GM12878 (cell line): ENCODE data around the gene ZDHHC5. TPM values are rescaled to one million over a fixed set of nuclear protein-coding genes. Genes with fewer than 3 reads are reported as not detected.

Experiments used
- ATAC-seq: fragments of 200-7000 bp; cut with Tn5 transposase; 3 replicates; pipeline ENCODE4 v1.9.1; 2020; ENCODE audit warnings: mild to moderate bottlenecking, moderate library complexity
- BruUV-seq: library from RNA; stranded (reverse); fragments of 400-500 nt; replicated peaks from 2 replicates; lab custom pipeline; 2021; lab: Mats Ljungman, UMichigan
- CTCF ChIA-PET: fragments of 300-600 bp; sonication (Branson Sonifier 250); formaldehyde crosslinking; extraction: SDS; loops from one replicate; lab custom pipeline; 2021; ENCODE audit warnings: inconsistent platforms; lab: Yijun Ruan, JAX
- POLR2A ChIA-PET: fragments of 350-600 bp; formaldehyde crosslinking; extraction: SDS; loops from one replicate; lab custom pipeline; 2021; ENCODE audit warnings: inconsistent platforms; lab: Charles Lee
- RAD21 ChIA-PET: fragments of 300-600 bp; sonication (Branson Sonifier 250); formaldehyde crosslinking; loops from one replicate; lab custom pipeline; 2023; ENCODE audit warnings: antibody characterized with exemption; ENCODE audit not compliant: unreplicated experiment; lab: Charles Lee
- SMC1A ChIA-PET: fragments of 300-600 bp; sonication (Branson Sonifier 250); formaldehyde crosslinking; loops from one replicate; lab custom pipeline; 2023; ENCODE audit not compliant: unreplicated experiment, uncharacterized antibody; lab: Charles Lee
- DNase-seq: peaks from one replicate; pipeline ENCODE4 v3.0.0-alpha.2; 2011; ENCODE audit warnings: low read depth, low spot score
- FAIRE-seq: peaks from 3 replicates; lab custom pipeline; 2011; peaks lifted over from hg19 to GRCh38; lab: Jason Lieb, UNC
- H2AFZ ChIP-seq: 2 replicates; pipeline ENCODE4 v1.6.0; 2011; ENCODE audit warnings: low read depth, low read length, control low read depth; ENCODE audit not compliant: control insufficient read depth
- H3K27ac ChIP-seq: 2 replicates; pipeline ENCODE4 v1.5.1; 2011; ENCODE audit warnings: control low read depth; ENCODE audit not compliant: control insufficient read depth, insufficient read depth
- H3K27me3 ChIP-seq, 2 experiments: replicated peaks in 1 of 2; 2 replicates each; pipeline versions ENCODE4 v1.6.0 to v1.6.1; 2011; ENCODE audit warnings: low read length in 1 of 2; ENCODE audit not compliant: control insufficient read depth in 2 of 2, insufficient read depth in 2 of 2
- H3K36me3 ChIP-seq, 2 experiments: 2 replicates each; pipeline ENCODE4 v1.5.1; 2011; ENCODE audit warnings: low read length in 1 of 2; ENCODE audit not compliant: control insufficient read depth in 2 of 2, insufficient read depth in 2 of 2
- H3K4me1 ChIP-seq: 2 replicates; pipeline ENCODE4 v1.6.1; 2011; ENCODE audit warnings: mild to moderate bottlenecking, low read length, moderate library complexity, mixed read lengths; ENCODE audit not compliant: control insufficient read depth, insufficient read depth
- H3K4me2 ChIP-seq: 2 replicates; pipeline ENCODE4 v1.6.0; 2011; ENCODE audit warnings: control low read depth; ENCODE audit not compliant: control insufficient read depth, insufficient read depth
- H3K4me3 ChIP-seq: fragments of 200-600 bp; sonication (generic); 2 replicates; pipeline ENCODE4 v1.5.1; 2016
- H3K79me2 ChIP-seq: 2 replicates; pipeline ENCODE4 v1.6.0; 2011; ENCODE audit warnings: low read length; ENCODE audit not compliant: control insufficient read depth, insufficient read depth
- H3K9ac ChIP-seq: 2 replicates; pipeline ENCODE4 v1.8.0; 2011; ENCODE audit warnings: low read length, control low read depth, mixed read lengths; ENCODE audit not compliant: control insufficient read depth, insufficient read depth
- H3K9me3 ChIP-seq: replicated peaks from 3 replicates; pipeline ENCODE4 v1.5.1; 2011; ENCODE audit warnings: mild to moderate bottlenecking, low read length; ENCODE audit not compliant: control insufficient read depth, insufficient read depth
- H4K20me1 ChIP-seq: 2 replicates; pipeline ENCODE4 v1.6.0; 2011; ENCODE audit not compliant: control insufficient read depth, insufficient read depth
- CBFB ChIP-seq: IDR thresholded peaks from 2 replicates; pipeline ENCODE4 v1.6.1; 2016; ENCODE audit warnings: antibody characterized with exemption, low read depth
- CUX1 ChIP-seq: IDR thresholded peaks from 2 replicates; pipeline ENCODE4 v1.6.1; 2012; ENCODE audit warnings: improper control_type of control experiment, low read depth, low read length; ENCODE audit not compliant: insufficient replicate concordance
- E2F8 ChIP-seq: fragments of 450-650 bp; IDR thresholded peaks from 2 replicates; pipeline ENCODE4 v1.6.1; 2018; ENCODE audit warnings: mild to moderate bottlenecking, low read depth, moderate library complexity; ENCODE audit not compliant: partially characterized antibody
- EP300 ChIP-seq, 2 experiments: fragments of 150-350 bp in 1 of 2; IDR thresholded peaks; 2 replicates each; pipeline ENCODE4 v1.6.1; 2011 to 2012; ENCODE audit warnings: low read depth in 2 of 2, low read length in 2 of 2, borderline replicate concordance in 1 of 2, improper control_type of control experiment in 1 of 2, inconsistent platforms in 1 of 2; ENCODE audit not compliant: control insufficient read depth in 1 of 2
- ESRRA ChIP-seq: IDR thresholded peaks from 2 replicates; pipeline ENCODE4 v1.6.1; 2012; ENCODE audit warnings: mild to moderate bottlenecking, low read length, improper control_type of control experiment
- FOXK2 ChIP-seq: fragments of 450-650 bp; IDR thresholded peaks from 2 replicates; pipeline ENCODE4 v1.6.1; 2017; ENCODE audit warnings: mild to moderate bottlenecking, moderate library complexity
- MLLT1 ChIP-seq: fragments of 450-650 bp; IDR thresholded peaks from 2 replicates; pipeline ENCODE4 v1.6.1; 2016; ENCODE audit warnings: mild to moderate bottlenecking
- MYC ChIP-seq: IDR thresholded peaks from 2 replicates; pipeline ENCODE4 v1.6.1; 2011; ENCODE audit warnings: mild to moderate bottlenecking, low read length, moderate library complexity, inconsistent platforms; ENCODE audit not compliant: insufficient read depth, insufficient replicate concordance, insufficient read length, severe bottlenecking
- SMARCA5 ChIP-seq: fragments of 450-650 bp; IDR thresholded peaks from 2 replicates; pipeline ENCODE4 v1.6.1; 2017; ENCODE audit warnings: mild to moderate bottlenecking
- SREBF1 ChIP-seq: IDR thresholded peaks from 2 replicates; pipeline ENCODE4 v1.6.1; 2012; ENCODE audit warnings: mild to moderate bottlenecking, low read length
- TCF12 ChIP-seq: IDR thresholded peaks from 2 replicates; pipeline ENCODE4 v1.6.1; 2011; ENCODE audit warnings: low read depth, mild to moderate bottlenecking, low read length
- TCF3 ChIP-seq: IDR thresholded peaks from 2 replicates; pipeline ENCODE4 v1.6.1; 2012; ENCODE audit warnings: low read depth, mild to moderate bottlenecking, low read length, borderline replicate concordance; ENCODE audit not compliant: insufficient read depth
- ZNF24 ChIP-seq: fragments of 450-650 bp; IDR thresholded peaks from 2 replicates; pipeline ENCODE4 v1.6.1; 2017; ENCODE audit warnings: antibody characterized with exemption, mild to moderate bottlenecking
- WGBS: methylation state at CpG from one replicate; pipeline ENCODE4 v1.1.6; 2016; ENCODE audit warnings: low lambda C conversion rate; ENCODE audit not compliant: insufficient replicate concordance, insufficient coverage; ENCODE audit errors: missing lambda C conversion rate; 5-methylcytosine and 5-hydroxymethylcytosine counted together
- in situ Hi-C: fragments of 300-500 bp; cut with MboI; formaldehyde crosslinking; loops from 9 replicates; pipeline ENCODE4 v1.14.3; 2018; ENCODE audit warnings: mixed read lengths
- intact Hi-C: fragments of 100-400 bp; cut with micrococcal nuclease; formaldehyde crosslinking; loops from one replicate; pipeline ENCODE4 v1.14.2; 2022; ENCODE audit not compliant: unreplicated experiment
- polyA plus RNA-seq, 11 experiments: library from polyadenylated mRNA; depleted of rRNA in 4 of 11; unstranded in 6 of 11; stranded (reverse) in 5 of 11; fragments of >200 nt; fragmentation: Nextera tagmentation in 4 of 11; fragmentation: Illumina TruSeq in 1 of 11; extraction: Ambion mirVana in 4 of 11; extraction: Trizol in 1 of 11; gene quantifications; 1 replicate in 1 of 11; 2 replicates in 10 of 11; pipeline versions ENCODE4 v1.2.1 to v1.2.3, GENCODE V29; 2011 to 2016; ENCODE audit warnings: inconsistent platforms in 2 of 11, missing spikeins in 2 of 11, low read depth in 1 of 11
- total RNA-seq, 4 experiments: library from RNA; depleted of rRNA in 3 of 4; stranded (reverse); fragments of >200 nt in 3 of 4; fragmentation: Illumina TruSeq in 1 of 4; extraction: Trizol in 1 of 4; gene quantifications; 2 replicates each; pipeline versions ENCODE4 v1.2.1 to v1.2.3, GENCODE V29; 2013 to 2021

Gene ZDHHC5
- total and polyA plus RNA-seq, 10 of the 15 experiments (the other 5 are each of a cell fraction or from before 2014, with no cell fraction given) = 3.9 to 61.3 (median 37.6) TPM

- TF ChIP-seq CUX1 (no peak), ESRRA (no peak)
These were observed 43.0 kb upstream of the ZDHHC5 start (continued) for GRCh38 chr11:57624864-57625263.

- ChIA-PET RAD21 (interaction anchor here (1.5 kb wide), 1 partner anchor 133 kb away, joined by 3 read pairs; no protein-coding TSS in a partner anchor), SMC1A (interaction anchor here (1.4 kb wide), 1 partner anchor 14 kb away, joined by 6 read pairs; no protein-coding TSS in a partner anchor), POLR2A (no interaction called here), CTCF (interaction anchor here (1.1 to 2.7 kb wide), 2 partner anchors 14 to 17 kb away, joined by 4 to 15 read pairs; no protein-coding TSS in a partner anchor)
- no peaks in the 10 kb centered on the region for H3K4me1 ChIP-seq
- no peak overlapping the region for H2AFZ ChIP-seq
- H3K79me2 ChIP-seq = no peaks in the 10 kb centered on the region
- no peak for FAIRE-seq
- ATAC-seq = no peak
- no peaks in the 10 kb centered on the region for H4K20me1 ChIP-seq
- H3K36me3 ChIP-seq = no peaks in the 10 kb centered on the region
- no peak overlapping the region for H3K4me3 ChIP-seq
- 13% methylated on average over 1 of the region's 1 CpG for WGBS
- H3K9me3 ChIP-seq = no peaks in the 10 kb centered on the region
- no peak overlapping the region for H3K9ac ChIP-seq
- BruUV-seq = no TSS peak
- DNase-seq = no peak
- in situ Hi-C loops (no loop called here), intact Hi-C loops (no loop called here)
- H3K4me2 ChIP-seq = no peak overlapping the region
- no peak overlapping the region for H3K27ac ChIP-seq
- no peaks in the 10 kb centered on the region; a peak in 1 of 4 replicates for H3K27me3 ChIP-seq
- TF ChIP-seq TCF3 = no peak
- no peak for TF ChIP-seq TCF12
- no peak for TF ChIP-seq ZNF24
- TF ChIP-seq CBFB = no peak
- TF ChIP-seq FOXK2 = no peak
- no peak for TF ChIP-seq EP300 (IDR thresholded peaks at IDR 0.05; ENCODE audit: borderline replicate concordance in 1 of 2, control insufficient read depth in 1 of 2, low read depth in 2 of 2, low read length in 2 of 2)
- no peak for TF ChIP-seq MLLT1
- no peak for TF ChIP-seq MYC
- TF ChIP-seq SREBF1 = no peak
- TF ChIP-seq SMARCA5 = no peak
- no peak for TF ChIP-seq E2F8
These were observed 41.0 kb upstream of the ZDHHC5 start for GRCh38 chr11:57626895-57627294.
